ENCODE results near the gene TRPV4.

DNA sequence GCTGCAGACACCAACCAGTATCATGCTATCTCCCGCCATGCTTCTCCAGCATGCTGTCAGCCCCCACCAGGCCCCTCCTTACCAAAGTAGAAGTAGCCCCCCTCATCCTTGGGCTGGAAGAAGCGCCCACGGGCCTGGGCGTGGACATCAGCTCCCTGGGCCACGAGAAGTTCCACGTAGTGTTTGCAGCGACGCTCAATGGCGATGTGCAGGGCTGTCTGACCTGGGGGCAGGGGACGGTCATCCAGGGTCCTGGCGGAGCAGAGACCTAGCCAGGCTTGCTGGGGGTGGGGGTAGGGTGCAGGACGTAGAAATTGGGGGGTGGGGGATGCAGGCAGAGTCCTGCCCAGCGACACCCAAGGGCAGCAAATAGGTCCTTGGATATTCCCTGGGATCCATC is 32.7 kb downstream of the TRPV4 start:
- TF ChIP-seq, protein P1, sequence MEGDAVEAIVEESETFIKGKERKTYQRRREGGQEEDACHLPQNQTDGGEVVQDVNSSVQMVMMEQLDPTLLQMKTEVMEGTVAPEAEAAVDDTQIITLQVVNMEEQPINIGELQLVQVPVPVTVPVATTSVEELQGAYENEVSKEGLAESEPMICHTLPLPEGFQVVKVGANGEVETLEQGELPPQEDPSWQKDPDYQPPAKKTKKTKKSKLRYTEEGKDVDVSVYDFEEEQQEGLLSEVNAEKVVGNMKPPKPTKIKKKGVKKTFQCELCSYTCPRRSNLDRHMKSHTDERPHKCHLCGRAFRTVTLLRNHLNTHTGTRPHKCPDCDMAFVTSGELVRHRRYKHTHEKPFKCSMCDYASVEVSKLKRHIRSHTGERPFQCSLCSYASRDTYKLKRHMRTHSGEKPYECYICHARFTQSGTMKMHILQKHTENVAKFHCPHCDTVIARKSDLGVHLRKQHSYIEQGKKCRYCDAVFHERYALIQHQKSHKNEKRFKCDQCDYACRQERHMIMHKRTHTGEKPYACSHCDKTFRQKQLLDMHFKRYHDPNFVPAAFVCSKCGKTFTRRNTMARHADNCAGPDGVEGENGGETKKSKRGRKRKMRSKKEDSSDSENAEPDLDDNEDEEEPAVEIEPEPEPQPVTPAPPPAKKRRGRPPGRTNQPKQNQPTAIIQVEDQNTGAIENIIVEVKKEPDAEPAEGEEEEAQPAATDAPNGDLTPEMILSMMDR (IDR thresholded peaks at IDR 0.05 in 2 of 3, conservative IDR thresholded peaks at IDR 0.05 in 1 of 3; ENCODE audit: control insufficient read depth in 2 of 3, extremely low read depth in 1 of 3, insufficient read depth in 1 of 3, low read depth in 3 of 3, low read length in 3 of 3): no peak
- TF ChIP-seq, protein P2, sequence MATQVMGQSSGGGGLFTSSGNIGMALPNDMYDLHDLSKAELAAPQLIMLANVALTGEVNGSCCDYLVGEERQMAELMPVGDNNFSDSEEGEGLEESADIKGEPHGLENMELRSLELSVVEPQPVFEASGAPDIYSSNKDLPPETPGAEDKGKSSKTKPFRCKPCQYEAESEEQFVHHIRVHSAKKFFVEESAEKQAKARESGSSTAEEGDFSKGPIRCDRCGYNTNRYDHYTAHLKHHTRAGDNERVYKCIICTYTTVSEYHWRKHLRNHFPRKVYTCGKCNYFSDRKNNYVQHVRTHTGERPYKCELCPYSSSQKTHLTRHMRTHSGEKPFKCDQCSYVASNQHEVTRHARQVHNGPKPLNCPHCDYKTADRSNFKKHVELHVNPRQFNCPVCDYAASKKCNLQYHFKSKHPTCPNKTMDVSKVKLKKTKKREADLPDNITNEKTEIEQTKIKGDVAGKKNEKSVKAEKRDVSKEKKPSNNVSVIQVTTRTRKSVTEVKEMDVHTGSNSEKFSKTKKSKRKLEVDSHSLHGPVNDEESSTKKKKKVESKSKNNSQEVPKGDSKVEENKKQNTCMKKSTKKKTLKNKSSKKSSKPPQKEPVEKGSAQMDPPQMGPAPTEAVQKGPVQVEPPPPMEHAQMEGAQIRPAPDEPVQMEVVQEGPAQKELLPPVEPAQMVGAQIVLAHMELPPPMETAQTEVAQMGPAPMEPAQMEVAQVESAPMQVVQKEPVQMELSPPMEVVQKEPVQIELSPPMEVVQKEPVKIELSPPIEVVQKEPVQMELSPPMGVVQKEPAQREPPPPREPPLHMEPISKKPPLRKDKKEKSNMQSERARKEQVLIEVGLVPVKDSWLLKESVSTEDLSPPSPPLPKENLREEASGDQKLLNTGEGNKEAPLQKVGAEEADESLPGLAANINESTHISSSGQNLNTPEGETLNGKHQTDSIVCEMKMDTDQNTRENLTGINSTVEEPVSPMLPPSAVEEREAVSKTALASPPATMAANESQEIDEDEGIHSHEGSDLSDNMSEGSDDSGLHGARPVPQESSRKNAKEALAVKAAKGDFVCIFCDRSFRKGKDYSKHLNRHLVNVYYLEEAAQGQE (IDR thresholded peaks at IDR 0.05; ENCODE audit: low read depth, low read length): no peak
- no peak for TF ChIP-seq CEBPB (IDR thresholded peaks at IDR 0.05; ENCODE audit: borderline replicate concordance in 1 of 2, low read depth in 2 of 2, low read length in 2 of 2)
- TF ChIP-seq SMAD1 (IDR thresholded peaks at IDR 0.05; ENCODE audit: low read depth, partially characterized antibody): no peak
- TF ChIP-seq, protein P3, sequence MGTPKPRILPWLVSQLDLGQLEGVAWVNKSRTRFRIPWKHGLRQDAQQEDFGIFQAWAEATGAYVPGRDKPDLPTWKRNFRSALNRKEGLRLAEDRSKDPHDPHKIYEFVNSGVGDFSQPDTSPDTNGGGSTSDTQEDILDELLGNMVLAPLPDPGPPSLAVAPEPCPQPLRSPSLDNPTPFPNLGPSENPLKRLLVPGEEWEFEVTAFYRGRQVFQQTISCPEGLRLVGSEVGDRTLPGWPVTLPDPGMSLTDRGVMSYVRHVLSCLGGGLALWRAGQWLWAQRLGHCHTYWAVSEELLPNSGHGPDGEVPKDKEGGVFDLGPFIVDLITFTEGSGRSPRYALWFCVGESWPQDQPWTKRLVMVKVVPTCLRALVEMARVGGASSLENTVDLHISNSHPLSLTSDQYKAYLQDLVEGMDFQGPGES (IDR thresholded peaks at IDR 0.05): no peak
- TF ChIP-seq SUZ12 (IDR thresholded peaks at IDR 0.05; ENCODE audit: unreplicated experiment): no peak
- no peak for TF ChIP-seq SREBF2 (IDR thresholded peaks at IDR 0.05; ENCODE audit: low read length)

All from GM12878 (cell line).